KG1 (cell line): ENCODE measurements around the gene ACTR2.
"Not testable (repeated sequence)": the region's sequence is repeated elsewhere in the genome, so short reads cannot be mapped to it uniquely, and the experiment has no call there.

Source experiments
- DNase-seq: peaks from one replicate; lab custom pipeline; 2025; lab: John Stamatoyannopoulos, UW

ACTR2 gene

GRCh38 chr2:65227456-65228262 is at the start of gene ACTR2:
Gene ACTR2, plus strand, starts transcription at chr2:65227831. Its CDS starts 79 bp downstream, at chr2:65227910.
- DNase-seq, result peak; percentile 88

- DNase-seq, result no peak
These were observed 45.1 kb upstream of the ACTR2 start for GRCh38 chr2:65182570-65182969.

- not testable (repeated sequence) for DNase-seq
These were observed 44.2 kb upstream of the ACTR2 start for GRCh38 chr2:65183406-65183805.

GRCh38 chr2:65185012-65185411 is 42.6 kb upstream of the ACTR2 start:
- DNase-seq, result no peak

GRCh38 chr2:65186093-65186868 is 41.4 kb upstream of the ACTR2 start:
- DNase-seq, result no peak

- DNase-seq, result peak; percentile 43
These were observed 40.5 kb upstream of the ACTR2 start for GRCh38 chr2:65186872-65187851.

GRCh38 chr2:65193446-65193845 is 34.2 kb upstream of the ACTR2 start:
- no peak for DNase-seq

GRCh38 chr2:65198737-65199136 is 28.9 kb upstream of the ACTR2 start:
- DNase-seq, result no peak

GRCh38 chr2:65199166-65199565 is 28.5 kb upstream of the ACTR2 start:
- no peak for DNase-seq

- no peak for DNase-seq
These were observed 27.7 kb upstream of the ACTR2 start for GRCh38 chr2:65199891-65200290.

GRCh38 chr2:65204461-65205210 is 23.0 kb upstream of the ACTR2 start:
- no peak for DNase-seq

GRCh38 chr2:65212115-65212514 is 15.5 kb upstream of the ACTR2 start:
- DNase-seq, result no peak

- no peak for DNase-seq
These were observed 15.0 kb upstream of the ACTR2 start for GRCh38 chr2:65212619-65213018.

- no peak for DNase-seq
These were observed 14.6 kb upstream of the ACTR2 start for GRCh38 chr2:65213035-65213434.

GRCh38 chr2:65214361-65214760 is 13.3 kb upstream of the ACTR2 start:
- no peak for DNase-seq

GRCh38 chr2:65214843-65215242 is 12.8 kb upstream of the ACTR2 start:
- no peak for DNase-seq

GRCh38 chr2:65215946-65216345 is 11.7 kb upstream of the ACTR2 start:
- DNase-seq, result no peak

- no peak for DNase-seq
These were observed 7.0 kb upstream of the ACTR2 start for GRCh38 chr2:65220432-65221131.

GRCh38 chr2:65221275-65221674 is 6.4 kb upstream of the ACTR2 start:
- not testable (repeated sequence) for DNase-seq

GRCh38 chr2:65227020-65227455 is 593 bp upstream of the ACTR2 start:
- DNase-seq, result no peak
